HL-60 (cell line): ENCODE data around the gene MGAT4C.

Source experiments
- POLR2AphosphoS5 ChIP-seq: IDR thresholded peaks from 2 replicates; pipeline ENCODE4 v1.6.1; 2012; ENCODE audit warnings: low read depth
- TF ChIP-seq, protein P1 (sequence below): IDR thresholded peaks from one replicate; pipeline ENCODE4 v1.5.1; 2011; ENCODE audit warnings: low read length, control low read depth, inconsistent platforms; ENCODE audit not compliant: insufficient read depth

DNA sequence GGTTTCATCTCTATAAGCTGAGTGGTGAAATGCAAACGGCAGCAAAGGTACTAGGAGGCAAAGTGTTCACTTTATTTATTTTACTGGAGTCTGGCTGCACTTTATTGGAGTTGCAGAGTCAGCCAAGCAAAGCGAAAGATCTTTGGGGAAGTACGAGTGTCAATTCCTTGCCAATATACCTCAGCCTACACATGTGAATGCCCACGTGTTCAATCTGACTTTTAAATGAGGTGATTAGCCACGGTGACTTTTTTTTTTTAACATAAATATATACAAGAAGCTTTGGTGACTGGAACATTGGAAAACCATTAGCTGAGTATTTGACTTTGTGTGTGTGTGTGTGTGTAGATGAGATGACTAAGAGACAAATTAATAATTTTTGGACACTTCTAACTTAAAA is 203.3 kb downstream of the MGAT4C start:
- TF ChIP-seq, protein P1, sequence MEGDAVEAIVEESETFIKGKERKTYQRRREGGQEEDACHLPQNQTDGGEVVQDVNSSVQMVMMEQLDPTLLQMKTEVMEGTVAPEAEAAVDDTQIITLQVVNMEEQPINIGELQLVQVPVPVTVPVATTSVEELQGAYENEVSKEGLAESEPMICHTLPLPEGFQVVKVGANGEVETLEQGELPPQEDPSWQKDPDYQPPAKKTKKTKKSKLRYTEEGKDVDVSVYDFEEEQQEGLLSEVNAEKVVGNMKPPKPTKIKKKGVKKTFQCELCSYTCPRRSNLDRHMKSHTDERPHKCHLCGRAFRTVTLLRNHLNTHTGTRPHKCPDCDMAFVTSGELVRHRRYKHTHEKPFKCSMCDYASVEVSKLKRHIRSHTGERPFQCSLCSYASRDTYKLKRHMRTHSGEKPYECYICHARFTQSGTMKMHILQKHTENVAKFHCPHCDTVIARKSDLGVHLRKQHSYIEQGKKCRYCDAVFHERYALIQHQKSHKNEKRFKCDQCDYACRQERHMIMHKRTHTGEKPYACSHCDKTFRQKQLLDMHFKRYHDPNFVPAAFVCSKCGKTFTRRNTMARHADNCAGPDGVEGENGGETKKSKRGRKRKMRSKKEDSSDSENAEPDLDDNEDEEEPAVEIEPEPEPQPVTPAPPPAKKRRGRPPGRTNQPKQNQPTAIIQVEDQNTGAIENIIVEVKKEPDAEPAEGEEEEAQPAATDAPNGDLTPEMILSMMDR = no peak
- no peak for TF ChIP-seq POLR2AphosphoS5
